ENCODE measurements around the gene GRIA4.

GRIA4 gene

GRCh38 chr11:105609832-105610781 is at the start of gene GRIA4:
GRIA4 (plus strand) TSS chr11:105610073; CDS start chr11:105610998, 925 bp downstream.
- DNase-seq (ENCODE audit: low read depth) = no peak

- DNase-seq (ENCODE audit: low read depth) = no peak
Measured at GRCh38 chr11:105573091-105573490, 36.8 kb upstream of the GRIA4 start.

GRCh38 chr11:105574974-105575373 is 34.9 kb upstream of the GRIA4 start:
- DNase-seq (ENCODE audit: low read depth) = no peak

GRCh38 chr11:105577641-105578040 is 32.2 kb upstream of the GRIA4 start:
- no peak for DNase-seq (ENCODE audit: low read depth)

- no peak for DNase-seq (ENCODE audit: low read depth)
Measured at GRCh38 chr11:105579111-105579510, 30.8 kb upstream of the GRIA4 start.

- DNase-seq (ENCODE audit: low read depth) = no peak
Measured at GRCh38 chr11:105582497-105582896, 27.4 kb upstream of the GRIA4 start.

- DNase-seq (ENCODE audit: low read depth) = no peak
Measured at GRCh38 chr11:105588001-105588400, 21.9 kb upstream of the GRIA4 start.

- no peak for DNase-seq (ENCODE audit: low read depth)
Measured at GRCh38 chr11:105589346-105589745, 20.5 kb upstream of the GRIA4 start.

- DNase-seq (ENCODE audit: low read depth) = no peak
Measured at GRCh38 chr11:105592035-105592434, 17.8 kb upstream of the GRIA4 start.

- DNase-seq (ENCODE audit: low read depth) = no peak
Measured at GRCh38 chr11:105598371-105598770, 11.5 kb upstream of the GRIA4 start.

- DNase-seq (ENCODE audit: low read depth) = no peak
Measured at GRCh38 chr11:105603156-105603555, 6.7 kb upstream of the GRIA4 start.

GRCh38 chr11:105609341-105609781 is 512 bp upstream of the GRIA4 start:
- DNase-seq (ENCODE audit: low read depth) = no peak

GRCh38 chr11:105610871-105611571 is 1.1 kb downstream of the GRIA4 start:
- no peak for DNase-seq (ENCODE audit: low read depth)

- DNase-seq (ENCODE audit: low read depth) = no peak
Measured at GRCh38 chr11:105611572-105612441, 1.9 kb downstream of the GRIA4 start.

GRCh38 chr11:105612771-105613170 is 2.9 kb downstream of the GRIA4 start:
- DNase-seq (ENCODE audit: low read depth) = no peak

GRCh38 chr11:105613183-105613582 is 3.3 kb downstream of the GRIA4 start:
- no peak for DNase-seq (ENCODE audit: low read depth)

- no peak for DNase-seq (ENCODE audit: low read depth)
Measured at GRCh38 chr11:105618343-105618955, 8.6 kb downstream of the GRIA4 start.

- DNase-seq (ENCODE audit: low read depth) = no peak
Measured at GRCh38 chr11:105619556-105619955, 9.7 kb downstream of the GRIA4 start.

GRCh38 chr11:105622016-105622415 is 12.1 kb downstream of the GRIA4 start:
- no peak for DNase-seq (ENCODE audit: low read depth)

- DNase-seq (ENCODE audit: low read depth) = no peak
Measured at GRCh38 chr11:105632316-105632715, 22.4 kb downstream of the GRIA4 start.

- DNase-seq (ENCODE audit: low read depth) = no peak
Measured at GRCh38 chr11:105635466-105635865, 25.6 kb downstream of the GRIA4 start.

- no peak for DNase-seq (ENCODE audit: low read depth)
Measured at GRCh38 chr11:105636496-105636895, 26.6 kb downstream of the GRIA4 start.
